Activated CD4-positive, alpha-beta T cell treated with anti-CD3 and anti-CD28 coated beads, Interleukin-2, Interleukin-4, amounts not matched to agents 100 ng/mL and 50 ng/mL, durations not matched to agents 16 hours and 8 hours (primary cell): ENCODE measurements around the gene PCDHB2.
"Not testable (repeated sequence)": the region's sequence is repeated elsewhere in the genome, so short reads cannot be mapped to it uniquely, and the experiment has no call there.

Experiments used
- DNase-seq: peaks from one replicate; pipeline ENCODE4 v3.0.0-alpha.2; 2020; ENCODE audit warnings: low spot score

PCDHB2 gene

DNA sequence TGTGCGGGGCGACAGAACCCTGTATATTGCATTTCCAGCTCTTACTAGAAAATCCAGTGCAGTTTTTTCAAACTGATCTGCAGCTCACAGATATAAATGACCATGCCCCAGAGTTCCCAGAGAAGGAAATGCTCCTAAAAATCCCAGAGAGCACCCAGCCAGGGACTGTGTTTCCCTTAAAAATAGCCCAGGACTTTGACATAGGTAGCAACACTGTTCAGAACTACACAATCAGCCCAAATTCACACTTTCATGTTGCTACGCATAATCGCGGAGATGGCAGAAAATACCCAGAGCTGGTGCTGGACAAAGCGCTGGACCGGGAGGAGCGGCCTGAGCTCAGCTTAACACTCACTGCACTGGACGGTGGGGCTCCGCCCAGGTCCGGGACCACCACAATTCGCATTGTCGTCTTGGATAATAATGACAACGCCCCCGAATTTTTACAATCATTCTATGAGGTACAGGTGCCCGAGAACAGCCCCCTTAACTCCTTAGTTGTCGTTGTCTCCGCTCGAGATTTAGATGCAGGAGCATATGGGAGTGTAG, 41.4 kb downstream of the PCDHB2 start:
- no peak for DNase-seq

DNA sequence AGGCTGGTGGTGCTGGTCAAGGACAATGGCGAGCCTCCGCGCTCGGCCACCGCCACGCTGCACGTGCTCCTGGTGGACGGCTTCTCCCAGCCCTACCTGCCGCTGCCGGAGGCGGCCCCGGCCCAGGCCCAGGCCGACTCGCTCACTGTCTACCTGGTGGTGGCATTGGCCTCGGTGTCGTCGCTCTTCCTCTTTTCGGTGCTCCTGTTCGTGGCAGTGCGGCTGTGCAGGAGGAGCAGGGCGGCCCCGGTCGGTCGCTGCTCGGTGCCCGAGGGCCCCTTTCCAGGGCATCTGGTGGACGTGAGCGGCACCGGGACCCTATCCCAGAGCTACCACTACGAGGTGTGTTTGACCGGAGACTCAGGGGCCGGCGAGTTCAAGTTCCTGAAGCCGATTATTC, 42.9 kb downstream of the PCDHB2 start:
- DNase-seq, result not testable (repeated sequence)
